ENCODE data around the gene B3GNT5.

B3GNT5 gene

DNA sequence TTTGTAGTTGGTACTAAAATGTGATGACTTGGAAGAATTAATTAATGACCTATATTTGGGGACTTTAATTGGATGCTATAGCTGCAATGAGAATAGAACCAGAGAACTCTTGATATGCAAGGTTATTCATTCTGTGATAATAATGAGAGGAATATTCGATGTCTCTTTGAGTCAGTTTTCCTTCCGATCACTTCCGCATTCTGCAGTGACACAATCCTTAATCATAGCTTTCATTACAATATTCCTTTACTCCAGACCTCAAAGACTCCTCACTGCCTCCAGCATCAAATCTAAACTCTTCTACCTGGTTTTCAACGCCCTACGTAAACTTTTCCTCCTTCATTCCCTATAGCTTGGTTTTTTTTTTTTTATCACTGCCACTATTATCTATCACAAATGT lies 21.6 kb downstream of the B3GNT5 start:
- Histone ChIP-seq H3K9me3 (ENCODE audit: severe bottlenecking) (no peaks in the 10 kb centered on the region), H3K36me3 (ENCODE audit: low read depth) (peaks cover 51% of the 10 kb centered on the region), H3K4me3 (ENCODE audit: severe bottlenecking) (no peak overlapping the region), H3K27me3 (ENCODE audit: insufficient read depth, poor library complexity, severe bottlenecking) (no peaks in the 10 kb centered on the region), H3K27ac (ENCODE audit: poor library complexity, severe bottlenecking) (peak overlapping the region; percentile 78), H3K4me1 (ENCODE audit: insufficient read depth, poor library complexity, severe bottlenecking) (peaks cover 83% of the 10 kb centered on the region)
- ATAC-seq (ENCODE audit: low read depth): peak; percentile 62
- TF ChIP-seq, protein P1, sequence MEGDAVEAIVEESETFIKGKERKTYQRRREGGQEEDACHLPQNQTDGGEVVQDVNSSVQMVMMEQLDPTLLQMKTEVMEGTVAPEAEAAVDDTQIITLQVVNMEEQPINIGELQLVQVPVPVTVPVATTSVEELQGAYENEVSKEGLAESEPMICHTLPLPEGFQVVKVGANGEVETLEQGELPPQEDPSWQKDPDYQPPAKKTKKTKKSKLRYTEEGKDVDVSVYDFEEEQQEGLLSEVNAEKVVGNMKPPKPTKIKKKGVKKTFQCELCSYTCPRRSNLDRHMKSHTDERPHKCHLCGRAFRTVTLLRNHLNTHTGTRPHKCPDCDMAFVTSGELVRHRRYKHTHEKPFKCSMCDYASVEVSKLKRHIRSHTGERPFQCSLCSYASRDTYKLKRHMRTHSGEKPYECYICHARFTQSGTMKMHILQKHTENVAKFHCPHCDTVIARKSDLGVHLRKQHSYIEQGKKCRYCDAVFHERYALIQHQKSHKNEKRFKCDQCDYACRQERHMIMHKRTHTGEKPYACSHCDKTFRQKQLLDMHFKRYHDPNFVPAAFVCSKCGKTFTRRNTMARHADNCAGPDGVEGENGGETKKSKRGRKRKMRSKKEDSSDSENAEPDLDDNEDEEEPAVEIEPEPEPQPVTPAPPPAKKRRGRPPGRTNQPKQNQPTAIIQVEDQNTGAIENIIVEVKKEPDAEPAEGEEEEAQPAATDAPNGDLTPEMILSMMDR (IDR thresholded peaks at IDR 0.05; ENCODE audit: poor library complexity, severe bottlenecking): no peak
- DNase-seq (ENCODE audit: low spot score): no peak

DNA sequence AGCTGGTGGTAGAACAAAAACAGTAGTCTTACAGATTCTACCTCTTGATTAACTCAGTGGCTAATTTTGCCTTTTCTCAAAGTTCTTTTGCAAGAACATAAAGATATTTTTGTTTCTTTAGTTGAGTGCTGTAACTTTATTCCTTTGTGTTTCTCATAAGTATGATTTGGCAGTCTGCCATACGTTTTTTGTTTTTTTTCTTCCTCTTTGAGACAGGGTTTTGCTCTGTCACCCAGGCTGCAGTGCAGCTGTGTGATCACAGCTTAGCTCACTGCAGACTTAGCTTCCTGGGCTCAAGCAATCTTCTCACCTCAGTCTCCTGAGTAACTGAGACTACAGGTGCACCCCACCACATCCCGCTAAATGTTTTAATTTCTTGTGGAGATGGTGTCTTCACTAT lies 22.4 kb downstream of the B3GNT5 start:
- Histone ChIP-seq H3K4me1 (ENCODE audit: insufficient read depth, poor library complexity, severe bottlenecking) (peaks cover 76% of the 10 kb centered on the region), H3K9me3 (ENCODE audit: severe bottlenecking) (no peaks in the 10 kb centered on the region), H3K4me3 (ENCODE audit: severe bottlenecking) (no peak overlapping the region), H3K27ac (ENCODE audit: poor library complexity, severe bottlenecking) (peak overlapping the region; percentile 78), H3K36me3 (ENCODE audit: low read depth) (peaks cover 43% of the 10 kb centered on the region), H3K27me3 (ENCODE audit: insufficient read depth, poor library complexity, severe bottlenecking) (no peaks in the 10 kb centered on the region)
- no peak for DNase-seq (ENCODE audit: low spot score)
- peak; percentile 22; the same call in 2 of the 3 replicates for ATAC-seq (ENCODE audit: low read depth)
- TF ChIP-seq, protein P1 (IDR thresholded peaks at IDR 0.05; ENCODE audit: poor library complexity, severe bottlenecking): no peak

DNA sequence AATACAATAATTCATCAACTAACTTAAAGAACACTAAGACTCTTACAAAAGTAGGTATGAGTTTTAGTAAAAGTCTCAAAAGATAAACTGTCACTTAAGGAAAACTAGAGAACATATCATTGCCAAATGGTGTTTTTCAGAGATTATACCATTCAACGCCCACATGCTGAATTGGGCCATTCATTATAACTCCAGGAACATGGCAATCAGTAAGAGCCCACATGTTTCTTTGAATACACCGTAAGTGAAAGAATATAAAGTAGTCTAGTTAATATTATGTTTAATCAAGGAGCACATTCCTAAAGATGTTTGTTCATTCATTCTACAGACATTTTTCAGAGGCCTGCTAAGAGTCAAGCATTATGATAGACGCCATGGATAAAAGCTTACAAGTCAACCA lies 22.9 kb downstream of the B3GNT5 start:
- DNase-seq (ENCODE audit: low spot score) (no peak), ATAC-seq (ENCODE audit: low read depth) (no peak)
- Histone ChIP-seq H3K9me3 (ENCODE audit: severe bottlenecking) (no peaks in the 10 kb centered on the region), H3K4me3 (ENCODE audit: severe bottlenecking) (no peak overlapping the region), H3K27me3 (ENCODE audit: insufficient read depth, poor library complexity, severe bottlenecking) (no peaks in the 10 kb centered on the region), H3K36me3 (ENCODE audit: low read depth) (peaks cover 38% of the 10 kb centered on the region), H3K4me1 (ENCODE audit: insufficient read depth, poor library complexity, severe bottlenecking) (peaks cover 71% of the 10 kb centered on the region), H3K27ac (ENCODE audit: poor library complexity, severe bottlenecking) (peak overlapping the region; percentile 78)
- TF ChIP-seq, protein P1 (IDR thresholded peaks at IDR 0.05; ENCODE audit: poor library complexity, severe bottlenecking): no peak

DNA sequence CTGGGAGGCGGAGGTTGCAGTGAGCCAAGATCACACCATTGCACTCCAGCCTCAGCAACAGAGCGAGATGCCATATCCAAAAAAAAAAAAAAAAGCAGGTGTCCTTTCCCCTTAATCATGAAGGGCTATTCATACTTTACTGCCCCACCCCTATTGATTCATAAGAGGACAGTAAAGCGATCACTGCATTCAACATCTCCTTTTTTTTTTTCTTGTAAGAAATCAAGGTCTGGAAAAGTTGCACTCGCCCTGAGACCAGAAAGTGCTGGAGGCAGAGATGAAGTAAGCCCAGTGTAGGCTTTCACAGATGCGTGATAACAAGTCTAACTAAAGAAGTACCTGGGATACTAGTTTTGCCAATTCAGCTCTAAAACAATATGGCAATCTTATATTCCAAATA lies 24.2 kb downstream of the B3GNT5 start:
- Histone ChIP-seq H3K36me3 (ENCODE audit: low read depth) (peaks cover 24% of the 10 kb centered on the region), H3K9me3 (ENCODE audit: severe bottlenecking) (no peaks in the 10 kb centered on the region), H3K4me1 (ENCODE audit: insufficient read depth, poor library complexity, severe bottlenecking) (peaks cover 60% of the 10 kb centered on the region), H3K4me3 (ENCODE audit: severe bottlenecking) (no peak overlapping the region), H3K27ac (ENCODE audit: poor library complexity, severe bottlenecking) (peak overlapping the region; percentile 78), H3K27me3 (ENCODE audit: insufficient read depth, poor library complexity, severe bottlenecking) (no peaks in the 10 kb centered on the region)
- no peak for DNase-seq (ENCODE audit: low spot score)
- TF ChIP-seq, protein P1 (IDR thresholded peaks at IDR 0.05; ENCODE audit: poor library complexity, severe bottlenecking): no peak
- ATAC-seq (ENCODE audit: low read depth): no peak

DNA sequence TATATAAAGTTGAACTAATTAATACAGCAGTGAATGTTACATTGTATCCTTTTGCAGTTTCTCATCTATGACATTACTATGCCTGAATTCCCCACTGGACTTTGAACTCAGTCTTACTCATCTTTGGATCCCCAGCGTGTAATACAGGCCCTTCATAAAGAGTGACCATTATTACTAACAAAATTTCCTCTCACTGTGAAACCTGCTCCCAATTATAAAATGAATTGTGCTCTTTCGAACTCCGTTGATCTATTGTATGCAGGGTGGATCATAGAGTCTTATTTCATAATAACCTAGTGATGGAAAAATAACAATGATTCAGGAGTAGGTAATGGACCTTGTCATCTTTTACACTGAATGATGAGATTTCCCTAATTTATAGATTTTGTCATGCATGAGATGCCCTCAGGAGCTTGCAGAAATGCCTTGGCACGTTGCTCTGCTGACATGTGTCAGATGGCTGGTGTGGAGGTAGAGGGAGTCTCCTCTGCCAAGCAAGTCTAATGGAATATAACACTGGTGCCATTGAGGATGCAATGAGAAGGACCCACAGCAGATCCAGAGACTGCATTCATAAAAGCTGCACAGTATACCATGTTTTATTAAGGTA lies 25.5 kb downstream of the B3GNT5 start:
- ATAC-seq (ENCODE audit: low read depth) (peak; percentile 81), DNase-seq (ENCODE audit: low spot score) (no peak)
- H3K9me3 ChIP-seq (ENCODE audit: severe bottlenecking): no peaks in the 10 kb centered on the region
- peaks cover 47% of the 10 kb centered on the region for H3K4me1 ChIP-seq (ENCODE audit: insufficient read depth, poor library complexity, severe bottlenecking)
- H3K36me3 ChIP-seq (ENCODE audit: low read depth): peaks cover 11% of the 10 kb centered on the region
- H3K4me3 ChIP-seq (ENCODE audit: severe bottlenecking): no peak overlapping the region
- H3K27ac ChIP-seq (ENCODE audit: poor library complexity, severe bottlenecking): peak overlapping the region; percentile 78
- H3K27me3 ChIP-seq (ENCODE audit: insufficient read depth, poor library complexity, severe bottlenecking): no peaks in the 10 kb centered on the region
- TF ChIP-seq, protein P1 (IDR thresholded peaks at IDR 0.05; ENCODE audit: poor library complexity, severe bottlenecking): no peak
